Stimulated activated CD8-positive, alpha-beta memory T cell treated with anti-CD3 and anti-CD28 coated beads, Interleukin-12 subunit alpha, Interleukin-12 subunit beta, amount 100 ng/mL, for 24 hours (primary cell): ENCODE data around the gene SLC35F3.
"Not testable (repeated sequence)": the region's sequence is repeated elsewhere in the genome, so short reads cannot be mapped to it uniquely, and the experiment has no call there.

Experiments used
- DNase-seq: peaks from one replicate; pipeline ENCODE4 v3.0.0-alpha.2; 2020; ENCODE audit errors: extremely low read depth

Gene SLC35F3

DNA sequence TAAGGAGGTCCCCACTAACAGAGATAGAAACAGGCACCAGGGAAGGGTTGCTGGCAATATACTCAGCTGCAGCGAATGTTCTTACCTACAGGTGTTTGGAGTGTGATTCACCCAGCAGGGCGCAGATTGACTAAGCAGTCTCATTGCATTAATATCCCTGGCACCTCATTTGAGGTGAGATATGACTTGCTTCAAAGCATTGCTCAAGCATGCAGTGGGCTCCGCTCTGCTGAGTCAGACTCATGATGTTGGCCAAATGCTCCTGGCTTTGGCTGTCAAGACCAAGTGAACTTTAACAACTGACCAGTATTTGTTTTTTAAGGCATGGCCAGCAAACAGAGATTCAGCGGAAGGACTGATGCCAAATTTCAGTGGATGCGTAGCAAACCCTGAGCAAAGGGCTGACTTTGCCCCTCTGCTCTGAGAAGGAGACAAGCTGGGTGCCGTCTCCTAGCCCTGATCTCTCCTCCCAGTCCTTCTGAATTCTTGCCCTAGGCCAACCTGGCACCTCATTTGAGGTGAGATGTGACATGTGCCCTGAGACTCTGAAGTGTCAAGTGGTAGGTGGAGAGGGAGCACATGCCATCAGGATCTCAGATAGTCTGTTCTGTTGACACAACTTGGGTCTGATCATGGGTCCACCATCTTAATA, 281.7 kb downstream of the SLC35F3 start:
- DNase-seq, result no peak

DNA sequence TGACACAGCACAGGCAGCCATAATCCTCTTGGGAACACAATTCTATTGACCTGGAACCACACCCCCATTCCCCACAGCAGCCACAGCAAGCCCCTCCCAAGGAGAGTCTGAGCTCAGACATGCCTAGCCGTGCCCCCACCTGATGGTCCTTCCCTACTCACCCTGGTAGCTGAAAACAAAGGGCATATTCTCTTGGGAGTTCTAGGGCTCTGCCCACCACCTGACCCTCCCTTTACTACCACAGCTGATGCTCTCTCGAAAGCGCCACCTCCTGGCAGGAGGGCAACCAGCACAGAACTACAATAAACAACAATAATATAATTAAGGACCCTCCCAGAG, 283.9 kb downstream of the SLC35F3 start:
- DNase-seq, result no peak

DNA sequence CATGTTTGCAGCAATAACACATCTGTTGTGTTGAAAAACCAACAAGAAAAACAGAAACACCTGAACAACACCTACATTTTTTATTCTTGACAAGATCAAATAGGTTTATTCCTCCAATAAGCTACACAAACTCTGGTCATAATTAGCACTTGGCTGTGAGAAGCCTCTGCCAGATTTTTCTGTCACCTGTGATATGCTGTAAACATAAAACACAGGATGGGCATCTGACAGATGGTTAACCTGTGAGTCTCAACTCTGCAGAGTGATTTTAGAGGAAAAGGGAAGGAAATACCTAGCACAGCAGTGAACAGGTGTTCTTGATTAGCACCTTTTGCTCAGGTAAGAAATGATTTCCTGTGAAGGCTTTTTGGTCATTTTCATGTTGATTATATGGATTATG, 293.4 kb downstream of the SLC35F3 start:
- no peak for DNase-seq

DNA sequence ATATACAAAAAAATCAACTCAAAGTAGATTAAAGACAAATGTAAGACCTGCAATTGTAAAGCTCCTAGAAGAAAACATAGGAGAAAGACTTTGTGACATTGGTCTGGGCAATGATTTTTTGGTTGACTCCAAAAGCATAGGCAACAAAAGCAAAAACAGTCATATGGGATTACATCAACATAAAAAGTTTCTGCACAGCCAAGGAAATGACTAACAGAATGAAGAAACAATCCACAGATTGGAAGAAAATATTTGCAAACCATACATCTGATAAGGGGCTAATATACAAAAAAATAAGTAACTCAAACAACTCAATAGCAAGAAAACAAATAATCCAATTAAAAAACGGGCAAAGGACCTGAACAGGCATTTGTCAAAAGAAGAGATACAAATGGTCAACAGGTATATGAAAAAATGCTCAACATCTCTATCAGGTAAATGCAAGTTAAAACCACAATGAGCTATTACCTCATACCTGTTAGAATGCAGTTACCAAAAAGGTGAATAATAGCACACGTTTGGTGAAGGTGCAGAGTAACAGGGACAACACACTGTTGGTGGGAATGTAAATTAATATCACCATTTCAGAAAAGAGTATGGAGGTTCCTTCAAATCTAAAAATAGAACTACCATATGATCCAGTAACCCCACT, 295.1 kb downstream of the SLC35F3 start:
- no peak for DNase-seq

- DNase-seq, result no peak
These were observed 296.1 kb downstream of the SLC35F3 start for GRCh38 chr1:234200566-234200965.

DNA sequence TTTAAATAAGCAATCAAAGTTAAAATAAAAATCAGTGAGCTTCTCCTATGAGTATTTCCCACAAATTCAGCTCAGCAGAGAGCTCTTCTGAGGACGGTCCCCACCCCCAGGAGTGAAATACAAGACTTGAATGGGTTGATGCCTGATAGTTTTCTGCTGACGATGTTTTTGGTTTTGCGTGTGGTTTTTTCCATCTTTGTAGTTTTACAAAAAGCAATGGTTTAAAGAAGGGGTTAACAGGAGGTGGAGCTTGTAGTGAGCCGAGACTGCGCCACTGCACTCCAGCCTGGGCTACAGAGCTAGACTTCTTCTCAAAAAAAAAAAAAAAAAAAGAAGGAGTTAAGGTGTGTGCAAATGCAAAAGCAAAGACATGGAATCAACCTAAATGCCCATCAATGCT, 297.1 kb downstream of the SLC35F3 start:
- no peak for DNase-seq

DNA sequence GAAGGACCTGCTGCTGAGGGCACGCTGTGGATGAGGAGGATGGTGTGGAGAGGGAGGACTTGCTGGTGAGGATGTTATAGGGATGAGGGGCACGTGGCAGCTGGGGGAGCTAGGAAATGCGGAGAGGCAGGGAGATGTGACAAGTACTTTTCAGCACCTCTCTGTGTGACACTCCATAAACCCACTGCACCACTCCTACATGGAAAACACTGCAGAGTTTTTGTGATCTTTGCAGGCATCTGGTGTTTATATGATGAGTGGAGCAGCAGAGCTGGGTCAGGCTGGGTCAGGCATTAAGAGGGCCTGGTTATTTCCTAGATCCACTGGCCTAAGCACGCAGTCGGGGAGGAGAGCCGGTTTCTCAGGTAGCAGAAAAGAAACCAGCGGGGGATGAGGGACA, 301.5 kb downstream of the SLC35F3 start:
- DNase-seq, result no peak

- no peak for DNase-seq
These were observed 302.3 kb downstream of the SLC35F3 start for GRCh38 chr1:234206651-234207284.

DNA sequence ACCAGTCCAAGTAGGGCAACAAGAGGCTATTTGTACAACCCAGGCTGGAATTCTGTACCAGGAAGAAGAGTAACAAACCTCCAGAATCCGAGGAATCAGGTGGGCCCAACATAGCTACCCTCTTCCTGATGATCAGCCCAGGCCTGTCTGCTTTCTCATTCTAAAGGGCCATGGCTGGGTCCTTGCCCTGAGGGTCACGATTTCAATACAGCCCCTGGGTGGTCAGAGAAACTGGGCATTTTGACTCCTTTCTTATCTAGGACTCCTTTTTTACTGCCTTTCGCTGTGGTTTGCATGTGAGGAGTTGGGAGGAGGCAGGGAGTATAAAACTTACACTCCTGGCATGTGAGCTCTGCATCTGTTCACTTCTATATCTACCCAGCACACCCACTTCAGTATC, 303.9 kb downstream of the SLC35F3 start:
- no peak for DNase-seq

- no peak for DNase-seq
These were observed 304.3 kb downstream of the SLC35F3 start for GRCh38 chr1:234208791-234209190.

GRCh38 chr1:234210429-234210828, 306.0 kb downstream of the SLC35F3 start:
- not testable (repeated sequence) for DNase-seq

- not testable (repeated sequence) for DNase-seq
These were observed 307.4 kb downstream of the SLC35F3 start for GRCh38 chr1:234211855-234212254.

- DNase-seq, result no peak
These were observed 308.5 kb downstream of the SLC35F3 start for GRCh38 chr1:234212764-234213657.

DNA sequence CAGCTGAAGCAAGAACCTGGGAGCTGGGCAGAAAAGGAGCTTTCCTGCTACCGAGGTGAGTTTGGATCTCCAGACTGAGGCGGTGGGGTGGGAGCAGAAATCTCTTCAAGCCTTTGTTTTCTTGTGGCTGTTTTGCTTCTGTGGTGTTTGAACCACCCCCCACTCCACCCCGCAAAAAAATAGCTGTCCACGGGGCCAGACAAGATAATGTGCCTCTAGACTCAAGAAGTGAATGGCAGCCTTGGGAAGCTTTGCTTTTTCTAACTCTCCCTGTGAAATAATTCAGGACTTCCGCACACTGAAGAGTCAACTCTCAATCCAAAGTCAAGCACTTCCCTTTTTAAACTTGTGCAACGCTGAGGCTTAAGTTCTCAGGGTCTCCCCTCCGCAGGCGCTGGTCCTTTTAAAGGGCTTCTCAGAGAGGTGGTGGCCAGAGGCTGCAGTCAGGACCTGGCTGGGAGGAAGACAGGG, 309.2 kb downstream of the SLC35F3 start:
- DNase-seq, result no peak

GRCh38 chr1:234214129-234214910, 309.8 kb downstream of the SLC35F3 start:
- DNase-seq, result no peak

DNA sequence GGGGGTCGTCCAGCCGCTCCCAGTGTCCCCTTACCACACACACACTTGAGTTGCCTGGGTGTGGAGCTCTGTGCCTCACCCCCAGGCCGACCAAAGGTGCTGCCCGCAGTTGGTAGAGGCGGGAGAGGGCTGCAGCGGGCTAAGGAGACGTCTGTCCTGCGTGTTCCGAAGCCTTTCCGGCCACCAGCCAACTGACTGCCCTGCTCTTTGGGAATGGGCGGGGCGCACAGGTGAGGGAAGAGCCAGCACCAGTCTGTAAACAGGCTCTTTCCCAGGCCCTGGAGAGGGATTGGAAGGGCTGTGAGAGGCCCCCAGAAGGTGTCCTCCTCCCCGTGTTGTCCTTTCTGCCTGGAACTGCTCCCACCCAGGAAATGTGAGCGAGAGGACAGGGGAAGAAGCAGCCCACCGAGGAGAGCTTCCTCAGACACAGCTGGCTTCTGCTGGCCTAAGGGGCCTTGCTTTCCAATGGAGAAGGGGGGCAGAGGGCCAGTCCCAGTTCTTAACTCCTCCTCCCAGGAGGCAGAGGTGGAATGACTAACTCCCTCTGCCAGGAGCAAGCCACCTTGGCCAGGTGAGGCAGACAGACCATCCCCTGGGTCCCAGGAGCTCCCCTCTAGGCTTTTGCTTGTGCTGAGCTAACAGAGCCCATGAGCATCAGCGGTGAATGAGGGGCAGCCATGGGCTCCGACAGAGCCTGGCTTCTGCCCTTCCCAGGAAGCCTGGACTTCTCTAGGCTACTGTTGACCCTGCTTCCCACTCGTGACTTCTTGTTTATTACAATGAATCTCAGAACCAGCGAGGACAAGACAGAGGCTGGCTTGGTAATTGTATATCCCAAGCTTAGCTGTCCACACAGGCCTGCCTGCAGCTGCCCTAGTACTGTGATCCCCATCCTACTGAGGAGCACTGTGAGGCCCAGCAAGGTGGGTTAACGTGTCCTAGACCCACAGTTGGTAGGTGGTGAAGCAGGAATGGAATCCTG, 310.7 kb downstream of the SLC35F3 start:
- DNase-seq, result no peak

GRCh38 chr1:234216116-234216703, 311.7 kb downstream of the SLC35F3 start:
- no peak for DNase-seq

DNA sequence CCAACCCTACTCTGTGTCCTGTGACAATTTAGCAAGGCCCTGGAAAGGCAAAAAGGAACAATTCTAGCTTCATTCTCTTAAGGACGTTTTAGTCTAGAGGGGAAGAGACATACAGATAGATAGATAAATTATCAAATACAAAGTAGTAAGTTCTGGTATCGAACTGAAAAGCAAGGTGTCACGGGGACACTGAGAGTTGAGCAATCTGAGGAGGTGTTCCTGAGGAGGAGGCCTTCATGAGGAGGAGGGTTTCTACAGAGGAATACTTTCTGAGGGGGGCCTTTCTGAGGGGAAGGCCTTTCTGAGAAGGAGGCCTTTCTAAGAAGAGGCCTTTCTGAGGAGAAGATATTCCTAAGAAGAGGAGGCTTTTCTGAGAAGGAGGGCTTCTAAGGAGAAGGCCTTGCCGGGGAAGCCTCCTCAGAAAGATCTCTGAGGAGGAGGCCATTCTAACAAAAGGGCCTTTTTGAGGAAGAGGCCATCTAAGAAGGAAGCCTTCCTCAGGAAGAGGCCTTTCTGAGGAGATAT, 312.9 kb downstream of the SLC35F3 start:
- DNase-seq, result no peak

GRCh38 chr1:234218078-234218477, 313.6 kb downstream of the SLC35F3 start:
- no peak for DNase-seq

- DNase-seq, result no peak
These were observed 315.2 kb downstream of the SLC35F3 start for GRCh38 chr1:234219711-234220110.
